ENCODE data around the gene ALDH1A2.

DNA sequence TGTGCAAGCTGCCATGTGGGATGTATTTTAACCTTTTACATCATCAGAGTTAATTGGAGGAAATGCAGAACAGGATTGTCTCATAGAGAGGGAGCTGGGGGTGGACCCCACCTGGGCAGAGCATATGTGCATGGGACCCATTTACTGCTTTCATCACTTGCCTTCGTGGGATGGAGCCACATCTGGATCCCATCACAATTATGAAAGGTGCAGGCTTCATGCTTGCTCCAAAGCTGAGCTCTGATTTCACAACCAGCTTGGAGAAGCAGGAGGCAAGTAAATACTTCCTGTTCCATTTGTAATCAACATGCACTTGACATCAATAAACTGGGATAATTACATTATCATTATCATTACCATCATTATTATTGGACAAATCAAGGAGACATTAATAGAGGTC lies 161.9 kb downstream of the ALDH1A2 start:
- TF ChIP-seq POLR2AphosphoS5 (IDR thresholded peaks at IDR 0.05; ENCODE audit: low read depth, low read length) = no peak
- TF ChIP-seq TAF1 (IDR thresholded peaks at IDR 0.05; ENCODE audit: borderline replicate concordance, insufficient read depth, low read length) = no peak
- TF ChIP-seq, protein P1, sequence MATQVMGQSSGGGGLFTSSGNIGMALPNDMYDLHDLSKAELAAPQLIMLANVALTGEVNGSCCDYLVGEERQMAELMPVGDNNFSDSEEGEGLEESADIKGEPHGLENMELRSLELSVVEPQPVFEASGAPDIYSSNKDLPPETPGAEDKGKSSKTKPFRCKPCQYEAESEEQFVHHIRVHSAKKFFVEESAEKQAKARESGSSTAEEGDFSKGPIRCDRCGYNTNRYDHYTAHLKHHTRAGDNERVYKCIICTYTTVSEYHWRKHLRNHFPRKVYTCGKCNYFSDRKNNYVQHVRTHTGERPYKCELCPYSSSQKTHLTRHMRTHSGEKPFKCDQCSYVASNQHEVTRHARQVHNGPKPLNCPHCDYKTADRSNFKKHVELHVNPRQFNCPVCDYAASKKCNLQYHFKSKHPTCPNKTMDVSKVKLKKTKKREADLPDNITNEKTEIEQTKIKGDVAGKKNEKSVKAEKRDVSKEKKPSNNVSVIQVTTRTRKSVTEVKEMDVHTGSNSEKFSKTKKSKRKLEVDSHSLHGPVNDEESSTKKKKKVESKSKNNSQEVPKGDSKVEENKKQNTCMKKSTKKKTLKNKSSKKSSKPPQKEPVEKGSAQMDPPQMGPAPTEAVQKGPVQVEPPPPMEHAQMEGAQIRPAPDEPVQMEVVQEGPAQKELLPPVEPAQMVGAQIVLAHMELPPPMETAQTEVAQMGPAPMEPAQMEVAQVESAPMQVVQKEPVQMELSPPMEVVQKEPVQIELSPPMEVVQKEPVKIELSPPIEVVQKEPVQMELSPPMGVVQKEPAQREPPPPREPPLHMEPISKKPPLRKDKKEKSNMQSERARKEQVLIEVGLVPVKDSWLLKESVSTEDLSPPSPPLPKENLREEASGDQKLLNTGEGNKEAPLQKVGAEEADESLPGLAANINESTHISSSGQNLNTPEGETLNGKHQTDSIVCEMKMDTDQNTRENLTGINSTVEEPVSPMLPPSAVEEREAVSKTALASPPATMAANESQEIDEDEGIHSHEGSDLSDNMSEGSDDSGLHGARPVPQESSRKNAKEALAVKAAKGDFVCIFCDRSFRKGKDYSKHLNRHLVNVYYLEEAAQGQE (IDR thresholded peaks at IDR 0.05; ENCODE audit: insufficient read depth in 1 of 2, low read depth in 2 of 2, low read length in 2 of 2) = no peak
- TF ChIP-seq SIN3A (IDR thresholded peaks at IDR 0.05; ENCODE audit: borderline replicate concordance, insufficient read depth, low read length) = no peak
- TF ChIP-seq FOXP2 (optimal IDR thresholded peaks at IDR 0.05; ENCODE audit: borderline replicate concordance, extremely low read depth, extremely low read length, insufficient read depth) = no peak

Measured in PFSK-1 (cell line).